Subcutaneous abdominal adipose tissue (tissue), 5 donors: ENCODE results near the gene SPATA31D4.

Source experiments
- H3K27ac ChIP-seq: one replicate; pipeline ENCODE4 v1.7.0; 2013; ENCODE audit warnings: low read depth, mild to moderate bottlenecking, inconsistent platforms, low read length, moderate library complexity
- H3K27me3 ChIP-seq, 5 donors: one replicate each; pipeline ENCODE4 v1.7.0; 2013; ENCODE audit warnings: low read length in 5 of 5, inconsistent platforms in 1 of 5; ENCODE audit not compliant: control insufficient read depth in 5 of 5, insufficient read depth in 4 of 5
- H3K36me3 ChIP-seq, 5 donors: one replicate each; pipeline ENCODE4 v1.7.0; 2013; ENCODE audit warnings: low read length in 5 of 5; ENCODE audit not compliant: control insufficient read depth in 5 of 5, insufficient read depth in 5 of 5
- H3K4me1 ChIP-seq, 5 donors: one replicate each; pipeline ENCODE4 v1.7.0; 2013; ENCODE audit warnings: low read length in 5 of 5, mild to moderate bottlenecking in 3 of 5, moderate library complexity in 1 of 5; ENCODE audit not compliant: control insufficient read depth in 5 of 5, insufficient read depth in 5 of 5
- H3K4me3 ChIP-seq, 5 donors: one replicate each; pipeline ENCODE4 v1.7.0; 2013; ENCODE audit warnings: low read length in 5 of 5, low read depth in 1 of 5
- H3K9ac ChIP-seq, 5 donors: one replicate each; pipeline ENCODE4 v1.7.0; 2013; ENCODE audit warnings: low read length in 5 of 5, mild to moderate bottlenecking in 4 of 5, moderate library complexity in 3 of 5
- H3K9me3 ChIP-seq, 5 donors: one replicate each; pipeline ENCODE4 v1.7.0; 2013; ENCODE audit warnings: low read length in 5 of 5; ENCODE audit not compliant: control insufficient read depth in 5 of 5
- donor health status: healthy.
- donor health status: healthy.
- donor health status: healthy.
- donor health status: healthy.
- donor health status: healthy.

SPATA31D4 gene

DNA sequence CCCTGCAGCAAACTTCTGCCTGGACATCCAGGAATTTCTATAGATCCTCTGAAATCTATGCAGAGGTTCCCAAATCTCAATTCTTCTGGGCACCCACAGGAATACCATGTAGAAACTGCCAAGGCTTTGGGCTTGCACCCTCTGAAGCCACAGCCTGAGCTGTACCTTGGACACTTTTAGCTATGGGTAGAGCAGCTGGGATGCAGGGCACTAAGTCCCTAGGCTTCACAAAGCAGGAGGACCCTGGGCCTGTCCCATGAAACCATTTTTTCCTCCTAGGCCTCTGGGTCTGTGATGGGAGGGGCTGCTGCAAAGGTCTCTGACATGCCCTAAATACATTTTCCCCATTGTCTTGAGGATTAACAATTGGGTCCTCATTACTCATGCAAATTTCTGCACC lies 27.4 kb downstream of the SPATA31D4 start:
- Histone ChIP-seq H3K9ac (no peak overlapping the region), H3K4me1 (no peaks in the 10 kb centered on the region), H3K4me3 (no peak overlapping the region), H3K9me3 (peaks cover 0 to 16% (median 10%) of the 10 kb centered on the region in 5 donors), H3K27me3 (no peaks in the 10 kb centered on the region), H3K27ac (no peak overlapping the region), H3K36me3 (no peaks in the 10 kb centered on the region)

DNA sequence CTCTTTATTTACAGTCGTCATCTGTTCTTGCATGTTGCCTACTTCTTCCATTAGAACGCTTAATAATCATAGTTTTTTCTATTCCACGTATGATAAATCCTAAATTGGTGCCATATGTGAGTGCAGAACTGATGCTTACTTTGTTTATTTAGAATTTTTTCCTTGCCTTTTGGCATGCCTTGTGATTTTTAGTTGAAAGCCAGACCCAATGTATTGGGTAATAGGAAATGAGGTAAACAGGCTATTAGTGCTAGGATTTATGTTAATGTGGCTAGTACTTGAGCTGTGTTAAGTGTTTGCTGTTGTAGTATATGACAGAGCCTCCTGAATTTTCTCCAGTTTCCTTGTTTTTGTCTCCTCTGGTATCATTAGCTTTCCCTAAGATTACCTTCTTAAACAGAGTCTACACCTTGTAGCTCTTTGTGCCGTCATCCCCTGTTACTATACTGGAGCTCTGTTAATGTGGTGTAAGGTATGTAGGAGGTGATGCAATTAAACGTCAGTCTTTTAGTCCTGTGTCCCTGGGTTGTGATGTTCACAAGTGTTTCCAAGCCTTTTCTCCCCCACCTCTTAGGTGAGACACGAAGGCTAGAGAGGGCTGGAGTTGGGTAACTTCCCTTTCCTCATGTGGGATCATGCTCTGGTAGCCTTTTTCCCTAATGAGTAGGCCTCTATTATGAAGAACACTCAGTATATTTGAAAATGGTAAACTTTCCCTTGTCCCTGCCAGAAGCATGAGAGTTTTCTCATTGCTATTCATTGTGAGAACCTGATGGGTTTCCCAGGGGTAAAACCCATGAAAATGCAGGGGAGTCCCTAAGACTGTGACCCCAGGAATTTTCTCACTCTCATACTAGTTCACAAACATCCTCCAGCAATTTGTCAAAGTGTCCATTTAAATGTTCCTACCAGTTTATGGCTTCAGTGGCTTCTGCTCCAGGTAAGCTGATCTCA lies 36.3 kb downstream of the SPATA31D4 start:
- Histone ChIP-seq H3K4me3 (no peak overlapping the region), H3K9ac (no peak overlapping the region)

DNA sequence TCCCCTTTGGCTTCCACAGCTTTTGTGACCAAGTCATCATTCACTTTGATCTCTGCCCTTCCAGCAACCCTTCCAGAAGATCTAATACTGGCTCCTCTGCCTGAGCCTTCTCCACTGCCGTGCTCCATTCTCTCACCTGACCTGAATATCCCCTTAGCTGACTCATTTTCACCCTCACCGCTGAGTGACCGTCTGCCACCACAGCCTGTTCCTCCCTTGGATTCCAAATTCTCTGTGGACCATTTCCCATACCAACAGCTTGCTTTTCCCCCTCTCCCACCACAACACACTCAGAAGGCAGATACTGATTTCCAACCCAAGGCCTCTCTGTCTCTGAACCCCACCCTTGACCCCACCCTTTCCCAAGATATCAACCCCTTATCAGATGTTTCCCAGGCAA lies 39.8 kb downstream of the SPATA31D4 start:
- Histone ChIP-seq H3K9ac (no peak overlapping the region), H3K27me3 (no peaks in the 10 kb centered on the region), H3K36me3 (no peaks in the 10 kb centered on the region), H3K4me1 (no peaks in the 10 kb centered on the region), H3K4me3 (no peak overlapping the region), H3K27ac (no peak overlapping the region), H3K9me3 (peaks cover 0 to 3% (median 0%) of the 10 kb centered on the region in 5 donors)

More for the DNA sequence above, 36.3 kb downstream of the SPATA31D4 start:
- Histone ChIP-seq H3K36me3 (no peaks in the 10 kb centered on the region), H3K4me1 (no peaks in the 10 kb centered on the region), H3K27me3 (no peaks in the 10 kb centered on the region), H3K27ac (no peak overlapping the region), H3K9me3 (peaks cover 0 to 3% (median 0%) of the 10 kb centered on the region in 5 donors)

DNA sequence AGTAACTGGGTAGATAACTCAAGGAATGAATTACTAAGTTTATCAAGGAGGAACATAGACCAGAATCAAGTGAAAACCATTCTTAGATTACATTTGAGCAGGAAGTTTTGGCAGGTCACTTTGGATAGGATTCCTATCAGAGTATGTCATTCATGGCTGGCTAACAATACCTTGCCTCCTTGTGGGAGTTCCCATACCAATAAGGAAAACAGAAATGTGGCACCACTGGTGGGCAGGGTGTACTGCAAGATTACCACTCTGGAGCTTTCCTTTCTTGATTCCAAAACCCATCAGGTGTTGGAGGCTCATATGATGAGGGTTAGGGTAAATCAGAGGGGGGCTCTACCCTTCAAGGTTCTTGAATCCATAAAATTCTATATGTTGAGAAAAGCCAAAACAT lies 41.7 kb downstream of the SPATA31D4 start:
- Histone ChIP-seq H3K9ac (no peak overlapping the region), H3K4me1 (no peaks in the 10 kb centered on the region), H3K4me3 (no peak overlapping the region), H3K36me3 (no peaks in the 10 kb centered on the region), H3K27ac (no peak overlapping the region), H3K27me3 (no peaks in the 10 kb centered on the region), H3K9me3 (peaks cover 0 to 9% (median 3%) of the 10 kb centered on the region in 5 donors)

GRCh38 chr9:81971727-81972126 lies 43.5 kb downstream of the SPATA31D4 start:
- Histone ChIP-seq H3K27ac (no peak overlapping the region), H3K9me3 (peaks cover 0 to 9% (median 3%) of the 10 kb centered on the region in 5 donors), H3K4me3 (no peak overlapping the region), H3K4me1 (no peaks in the 10 kb centered on the region), H3K27me3 (no peaks in the 10 kb centered on the region), H3K9ac (no peak overlapping the region), H3K36me3 (no peaks in the 10 kb centered on the region)

DNA sequence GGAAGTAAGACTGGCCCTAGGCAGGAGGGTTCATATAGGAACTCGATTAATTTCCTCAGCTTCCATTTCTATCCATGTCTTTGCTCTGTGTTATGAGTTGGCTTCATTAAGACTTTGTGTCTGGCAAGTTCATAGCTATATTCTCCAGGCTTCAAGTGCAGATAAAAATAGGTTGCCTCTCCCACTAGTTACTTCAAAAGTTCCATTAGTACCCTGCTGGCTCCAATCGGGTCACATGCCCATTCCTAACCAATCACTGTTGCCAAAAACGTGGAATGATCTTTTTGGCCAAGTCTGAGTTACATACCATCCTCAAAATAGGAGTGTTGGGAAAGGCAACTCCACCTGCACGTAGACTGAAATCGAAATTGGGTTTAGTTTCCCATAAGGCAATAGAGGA lies 46.5 kb downstream of the SPATA31D4 start:
- H3K9me3 ChIP-seq: peaks cover 0 to 9% (median 3%) of the 10 kb centered on the region in 5 donors
- H3K27me3 ChIP-seq: no peaks in the 10 kb centered on the region
- H3K36me3 ChIP-seq: no peaks in the 10 kb centered on the region
- H3K4me3 ChIP-seq: no peak overlapping the region
- no peak overlapping the region for H3K9ac ChIP-seq
- H3K4me1 ChIP-seq: no peaks in the 10 kb centered on the region
- no peak overlapping the region for H3K27ac ChIP-seq

GRCh38 chr9:81976351-81976750 lies 48.1 kb downstream of the SPATA31D4 start:
- Histone ChIP-seq H3K4me1 (no peaks in the 10 kb centered on the region), H3K36me3 (no peaks in the 10 kb centered on the region), H3K4me3 (no peak overlapping the region), H3K27me3 (no peaks in the 10 kb centered on the region), H3K27ac (no peak overlapping the region), H3K9ac (no peak overlapping the region), H3K9me3 (peaks cover 0 to 9% (median 3%) of the 10 kb centered on the region in 5 donors)

- no peak overlapping the region for H3K4me3 ChIP-seq
- no peaks in the 10 kb centered on the region for H3K36me3 ChIP-seq
- no peaks in the 10 kb centered on the region for H3K27me3 ChIP-seq
- no peak overlapping the region for H3K27ac ChIP-seq
- no peak overlapping the region for H3K9ac ChIP-seq
- no peaks in the 10 kb centered on the region for H3K4me1 ChIP-seq
- H3K9me3 ChIP-seq: no peaks in the 10 kb centered on the region
Observed at GRCh38 chr9:81979196-81979595, 51.0 kb downstream of the SPATA31D4 start.

- Histone ChIP-seq H3K9ac (no peak overlapping the region), H3K4me3 (no peak overlapping the region), H3K9me3 (no peaks in the 10 kb centered on the region), H3K36me3 (no peaks in the 10 kb centered on the region), H3K4me1 (no peaks in the 10 kb centered on the region), H3K27me3 (no peaks in the 10 kb centered on the region), H3K27ac (no peak overlapping the region)
Observed at GRCh38 chr9:81980568-81980967, 52.3 kb downstream of the SPATA31D4 start.

- Histone ChIP-seq H3K36me3 (no peaks in the 10 kb centered on the region), H3K9ac (no peak overlapping the region), H3K4me1 (no peaks in the 10 kb centered on the region), H3K9me3 (no peaks in the 10 kb centered on the region), H3K27me3 (no peaks in the 10 kb centered on the region), H3K27ac (no peak overlapping the region), H3K4me3 (no peak overlapping the region)
Observed at GRCh38 chr9:81981883-81982282, 53.7 kb downstream of the SPATA31D4 start.
